Hippocampal formation (tissue), 2 donors: ENCODE data around the gene EEF1A2.
"Not testable (repeated sequence)": the region's sequence is repeated elsewhere in the genome, so short reads cannot be mapped to it uniquely, and the experiment has no call there.

Experiments used
- DNase-seq, 2 donors: peaks; one replicate each; lab custom pipeline; 2025; lab: John Stamatoyannopoulos, UW

Gene EEF1A2

DNA sequence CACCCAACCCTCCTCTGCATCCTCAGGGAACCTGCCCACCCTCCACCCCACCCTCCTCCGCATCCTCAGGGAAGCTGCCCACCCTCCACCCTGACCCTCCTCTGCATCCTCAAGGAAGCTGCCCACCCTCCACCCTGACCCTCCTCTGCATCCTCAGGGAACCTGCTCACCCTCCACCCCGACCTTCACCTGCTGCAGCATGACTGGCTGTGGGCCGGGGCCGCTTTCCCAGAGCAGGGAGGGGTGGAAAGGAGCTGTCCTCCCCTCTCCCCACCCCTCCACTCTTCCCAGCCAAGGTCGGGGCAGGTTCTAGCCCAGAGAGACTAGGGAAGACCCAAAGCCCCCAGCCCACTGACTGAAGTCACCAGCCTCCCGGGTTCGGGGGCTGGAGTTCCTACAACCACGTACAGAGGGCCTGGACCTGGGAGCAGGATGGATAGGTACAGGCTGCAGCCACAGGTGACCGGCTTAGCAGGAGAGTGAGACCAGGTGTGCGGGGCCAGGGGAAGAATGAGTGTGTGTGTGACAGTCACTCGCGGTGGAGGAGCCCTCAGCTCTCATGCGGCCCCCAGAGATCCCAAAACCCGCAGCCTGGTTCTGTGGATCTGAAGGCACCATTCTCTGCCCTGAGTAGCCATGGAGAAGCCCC, 11.6 kb downstream of the EEF1A2 start:
- no peak for DNase-seq

DNA sequence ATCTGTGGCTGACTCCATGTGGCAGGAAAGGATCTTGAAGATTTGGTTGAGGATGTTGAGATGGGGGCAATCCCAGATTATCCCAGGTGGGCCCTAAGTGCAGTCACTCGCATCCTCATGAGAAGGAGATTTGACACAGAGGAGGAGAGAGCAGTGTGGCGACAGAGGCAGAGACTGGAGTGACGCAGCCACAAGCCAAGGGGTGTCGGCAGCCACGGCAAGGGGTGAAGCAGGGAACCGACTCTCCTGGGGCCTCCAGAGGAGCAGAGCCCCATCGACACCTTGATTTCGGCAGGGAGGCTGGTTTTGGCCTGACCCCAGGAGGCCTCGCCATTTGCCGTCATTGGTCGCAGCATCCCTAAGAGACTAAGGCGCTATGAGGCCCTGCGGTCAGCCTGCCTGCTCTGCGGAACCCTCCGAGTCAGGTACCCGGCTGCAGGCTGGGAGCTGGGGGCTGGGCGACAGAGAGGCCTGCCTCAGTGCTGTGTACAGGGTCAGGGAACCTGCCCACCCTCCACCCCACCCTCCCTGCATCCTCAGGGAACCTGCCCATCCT, 12.5 kb downstream of the EEF1A2 start:
- DNase-seq, result no peak

DNA sequence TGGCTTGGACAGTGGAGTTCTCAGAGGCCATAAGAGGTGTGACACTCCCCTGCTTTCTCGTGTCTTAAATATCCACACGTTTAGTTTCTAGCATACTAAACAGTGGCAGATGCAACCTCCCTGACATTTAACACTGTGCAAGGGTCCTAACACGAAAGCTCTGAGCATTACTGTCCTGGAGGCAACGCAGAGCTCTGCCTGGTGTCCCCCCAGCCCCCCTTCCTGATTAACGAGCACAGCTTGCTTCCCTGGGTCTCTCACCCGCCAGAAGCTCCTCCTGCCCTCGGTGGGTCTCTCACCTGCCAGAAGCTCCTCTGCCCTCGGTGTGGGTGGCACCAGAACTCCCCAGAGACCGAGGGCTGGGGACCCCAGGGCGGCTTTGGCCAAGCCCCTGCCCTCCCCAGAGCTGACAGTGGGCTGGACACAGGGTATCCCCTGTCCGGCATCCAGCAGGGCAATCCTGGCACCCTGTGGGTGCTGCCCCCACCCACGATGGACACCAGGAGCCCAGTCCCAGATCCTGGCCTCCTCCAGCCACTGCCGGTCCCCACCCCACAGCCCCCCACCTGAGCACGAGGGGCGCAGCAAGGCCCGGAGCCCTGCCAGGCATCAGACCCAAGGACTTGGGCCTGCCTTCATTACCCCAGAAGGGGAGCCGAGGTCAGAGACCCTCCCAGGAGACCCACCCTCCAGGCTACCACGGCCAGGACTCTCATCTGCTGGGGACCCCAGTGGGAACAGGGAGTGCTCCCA, 14.1 kb downstream of the EEF1A2 start:
- no peak for DNase-seq

DNA sequence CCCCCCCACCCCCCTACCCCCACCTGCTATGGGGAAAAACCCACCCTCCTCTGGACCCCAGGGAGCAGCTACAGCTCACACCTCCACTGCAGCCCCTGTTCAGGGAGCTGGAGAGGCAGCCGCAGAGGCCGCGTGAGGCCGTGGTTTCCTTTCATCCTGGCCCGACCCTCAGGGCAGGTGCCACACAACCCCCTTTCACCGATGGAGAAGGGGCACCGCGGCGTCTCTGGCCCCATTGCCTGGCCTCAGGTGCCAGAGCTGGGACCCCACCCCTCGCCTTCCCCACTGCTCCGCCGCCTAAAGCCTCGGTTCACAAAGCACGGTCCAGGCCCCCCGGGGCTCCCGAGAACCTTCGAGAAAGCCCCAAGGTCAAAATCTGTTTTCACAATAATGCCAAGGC, 14.6 kb downstream of the EEF1A2 start:
- DNase-seq, result no peak

DNA sequence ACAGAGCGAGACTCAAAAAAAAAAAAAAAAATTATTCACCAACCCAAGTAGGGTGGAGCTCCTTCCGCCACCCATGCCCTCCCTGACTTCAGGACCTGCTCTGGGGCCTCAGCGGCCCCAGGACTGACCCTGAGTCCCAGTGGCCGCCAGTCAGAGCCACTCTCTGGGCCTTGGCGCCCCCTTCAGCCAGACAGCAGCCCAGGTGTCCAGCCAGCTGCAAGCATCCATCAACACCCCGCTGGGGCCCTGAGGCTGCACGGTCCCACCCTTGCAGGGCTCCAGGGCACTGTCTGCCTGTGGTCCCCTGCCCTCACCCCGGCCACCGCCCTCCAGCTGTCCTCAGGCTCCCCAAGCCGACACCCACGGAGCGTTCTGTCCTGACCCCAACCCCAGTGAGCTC, 15.0 kb downstream of the EEF1A2 start:
- no peak for DNase-seq

DNA sequence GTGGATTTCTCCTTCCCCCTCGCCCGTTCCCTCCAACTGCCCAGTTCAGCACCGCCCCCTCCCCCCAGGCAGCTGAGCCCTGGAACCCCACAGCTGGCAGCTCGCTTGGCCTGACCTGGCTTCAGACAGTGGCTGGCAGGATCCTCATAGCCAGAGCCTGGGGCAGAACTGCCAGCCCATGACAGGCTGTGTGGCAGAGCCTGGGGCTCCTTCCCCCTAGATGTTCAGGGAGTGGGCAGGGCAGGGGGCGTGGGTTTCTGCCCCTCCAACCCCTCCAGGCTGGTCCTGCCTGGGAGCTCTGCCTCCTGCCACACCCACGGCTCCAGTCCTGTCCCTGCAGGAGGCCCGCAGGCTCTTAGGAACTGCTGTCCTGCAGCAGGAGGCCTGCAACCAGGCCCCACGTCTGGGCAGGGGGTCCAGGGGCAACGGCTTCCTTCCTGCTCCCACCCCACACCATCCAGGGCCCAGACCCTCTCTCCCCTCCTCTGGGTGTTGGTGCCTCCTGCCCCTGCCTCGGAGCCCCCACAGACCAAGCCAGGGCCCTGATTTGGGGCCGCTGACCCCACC, 16.8 kb downstream of the EEF1A2 start:
- DNase-seq, result no peak

DNA sequence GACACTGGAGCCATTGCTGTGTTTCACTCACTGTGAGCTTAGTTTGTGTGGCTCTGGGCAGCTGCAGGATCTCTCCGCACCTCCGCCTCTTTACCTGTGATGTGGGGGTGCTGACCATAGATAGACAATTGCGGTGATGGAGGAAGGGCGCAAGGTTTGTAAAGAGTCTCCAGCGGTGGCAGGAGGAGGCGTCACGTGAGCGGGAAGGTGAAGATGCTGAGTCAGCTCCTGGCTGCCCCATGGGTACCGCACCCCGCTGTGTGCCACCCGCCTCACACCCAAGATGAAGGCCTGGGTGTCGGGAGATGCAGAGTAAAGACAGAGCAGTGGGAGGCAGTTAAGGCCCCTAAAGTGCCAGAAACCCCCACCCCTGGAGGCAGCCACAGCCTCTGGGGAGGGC, 17.4 kb downstream of the EEF1A2 start:
- no peak for DNase-seq

DNA sequence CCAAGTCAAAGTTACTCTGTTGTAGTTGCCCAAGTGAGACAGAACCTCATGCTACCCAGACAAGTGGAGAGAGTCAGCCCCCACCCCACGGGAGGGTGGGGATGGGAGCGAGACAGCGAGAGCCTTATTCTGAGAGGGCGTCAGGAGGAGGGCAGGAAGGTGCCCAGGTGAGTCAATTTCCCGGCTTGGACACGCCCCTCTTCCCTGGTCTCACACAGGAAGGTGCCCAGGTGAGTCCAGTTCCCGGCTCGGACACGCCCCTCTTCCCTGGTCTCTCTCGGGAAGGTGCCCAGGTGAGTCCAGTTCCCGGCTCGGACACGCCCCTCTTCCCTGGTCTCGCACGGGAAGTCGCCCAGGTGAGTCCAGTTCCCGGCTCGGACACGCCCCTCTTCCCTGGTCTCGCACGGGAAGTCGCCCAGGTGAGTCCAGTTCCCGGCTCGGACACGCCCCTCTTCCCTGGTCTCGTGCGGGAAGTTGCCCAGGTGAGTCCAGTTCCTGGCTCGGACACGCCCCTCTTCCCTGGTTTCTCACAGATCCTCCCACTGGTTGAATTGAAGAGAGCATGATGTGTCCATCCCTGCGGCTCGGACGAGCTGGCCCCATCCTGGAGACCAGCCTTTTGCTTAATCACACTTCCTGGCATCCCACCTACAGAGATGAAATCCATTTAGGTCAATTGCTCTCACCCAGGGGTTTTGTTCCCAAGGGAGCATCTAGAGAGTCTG, 19.0 kb downstream of the EEF1A2 start:
- not testable (repeated sequence) for DNase-seq

DNA sequence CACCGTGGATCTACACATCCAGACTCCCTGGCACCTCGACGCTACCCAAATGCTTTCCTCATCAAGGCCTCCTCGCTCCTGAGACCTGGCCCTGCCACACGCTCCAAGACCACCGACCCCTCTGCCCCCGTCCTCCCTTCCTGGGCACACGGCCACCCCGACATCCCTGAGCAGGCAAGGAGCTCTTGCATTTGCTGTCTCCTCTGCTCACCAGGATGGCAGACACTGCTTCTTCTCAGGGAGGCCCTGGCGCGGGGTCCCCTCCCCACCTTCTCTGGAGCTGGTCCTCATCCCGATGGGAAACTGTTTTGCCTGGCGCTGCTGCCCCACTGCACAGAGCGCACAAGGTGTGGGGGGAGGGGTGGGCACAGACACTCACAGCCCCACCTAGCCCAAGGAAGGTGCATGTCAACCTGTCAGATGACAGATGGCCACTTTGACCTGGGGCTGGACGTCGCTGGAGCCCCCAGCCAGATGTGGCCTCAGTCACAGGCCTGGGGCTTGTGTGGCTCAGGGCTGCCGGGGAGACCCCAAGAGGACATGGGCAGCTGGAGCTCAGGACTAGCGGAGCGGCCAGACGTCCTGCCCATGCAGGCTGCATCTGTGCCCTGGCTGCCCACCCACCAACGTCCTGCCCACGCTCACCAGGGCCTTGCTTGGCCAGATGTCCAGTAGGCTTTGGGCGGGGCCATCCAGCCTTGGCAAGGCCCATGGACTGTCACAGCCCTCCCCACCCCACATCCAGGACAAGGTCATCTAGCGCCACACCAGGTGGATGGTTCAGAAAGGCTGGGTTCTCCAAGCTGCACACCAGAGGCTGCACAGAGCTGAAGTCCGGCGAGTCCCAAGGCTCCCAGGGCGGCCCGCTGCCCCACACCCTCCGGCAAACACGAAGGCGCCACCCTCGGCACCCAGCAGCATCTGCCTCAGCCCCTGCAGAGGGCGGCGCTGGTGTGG, 20.3 kb downstream of the EEF1A2 start:
- no peak for DNase-seq

DNA sequence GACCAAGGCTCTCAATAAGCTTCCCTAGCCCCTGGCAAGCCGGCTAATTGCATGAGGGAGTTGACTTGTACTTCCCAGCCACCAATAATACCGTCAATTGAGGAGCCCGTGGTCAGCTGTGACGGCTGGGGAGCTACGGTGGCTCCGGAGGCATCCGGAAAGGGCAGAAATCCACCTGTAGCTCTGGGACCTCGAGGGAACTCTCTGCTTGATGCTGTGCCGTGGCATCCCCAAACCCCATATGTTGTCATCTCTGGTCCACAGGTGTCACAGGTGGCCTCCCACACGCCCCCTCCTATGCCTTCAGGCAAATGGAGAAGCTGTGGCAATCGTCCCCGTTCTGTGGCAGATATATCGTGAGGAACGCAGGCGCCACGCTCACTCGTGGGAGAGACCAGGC, 20.9 kb downstream of the EEF1A2 start:
- no peak for DNase-seq

DNA sequence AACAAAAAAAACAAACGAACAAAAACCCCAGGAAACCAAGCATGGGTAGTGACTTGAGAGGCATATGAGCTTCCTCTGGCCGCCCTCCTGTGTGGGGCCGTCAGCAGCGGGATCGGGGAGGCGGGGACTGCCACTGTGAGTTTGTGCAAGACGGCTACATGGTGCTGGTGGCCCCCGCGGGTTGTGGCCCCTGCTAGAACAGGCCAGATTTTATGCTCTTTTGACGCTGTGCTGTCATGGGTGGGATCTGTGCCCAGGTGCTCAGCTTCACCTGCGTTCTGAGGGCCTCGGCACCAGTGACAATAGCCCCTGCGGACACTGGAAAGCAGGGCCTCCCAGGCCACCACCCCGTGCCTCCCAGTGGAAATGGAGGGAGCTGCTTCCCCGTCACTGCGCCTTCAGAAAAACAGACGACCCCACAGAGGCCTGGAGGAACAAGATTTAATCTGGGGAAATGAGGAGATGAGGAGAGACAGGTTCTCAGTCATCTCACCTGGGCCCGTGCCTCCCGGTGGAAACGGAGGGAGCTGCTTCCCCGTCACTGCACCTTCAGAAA, 21.7 kb downstream of the EEF1A2 start:
- DNase-seq, result no peak

DNA sequence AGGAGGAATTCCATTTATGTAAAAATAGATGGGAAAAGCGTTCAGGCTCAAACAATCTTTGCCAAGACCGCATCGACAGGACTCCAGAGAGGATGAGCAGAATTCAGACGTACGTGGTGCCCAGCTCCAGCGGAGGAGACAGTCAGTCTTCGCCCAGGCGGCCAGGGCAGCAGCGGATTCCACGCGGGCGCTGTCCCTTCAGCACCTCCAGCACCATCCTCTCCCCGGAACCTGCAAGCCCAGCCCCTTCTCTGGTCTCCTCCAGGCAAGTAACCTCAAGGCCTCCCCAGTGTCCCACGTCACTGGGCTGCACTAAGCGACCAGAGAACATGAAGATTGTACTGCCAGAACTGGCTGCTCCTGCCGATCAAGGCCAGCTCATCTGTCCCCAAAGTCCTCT, 23.7 kb downstream of the EEF1A2 start:
- DNase-seq, result no peak

DNA sequence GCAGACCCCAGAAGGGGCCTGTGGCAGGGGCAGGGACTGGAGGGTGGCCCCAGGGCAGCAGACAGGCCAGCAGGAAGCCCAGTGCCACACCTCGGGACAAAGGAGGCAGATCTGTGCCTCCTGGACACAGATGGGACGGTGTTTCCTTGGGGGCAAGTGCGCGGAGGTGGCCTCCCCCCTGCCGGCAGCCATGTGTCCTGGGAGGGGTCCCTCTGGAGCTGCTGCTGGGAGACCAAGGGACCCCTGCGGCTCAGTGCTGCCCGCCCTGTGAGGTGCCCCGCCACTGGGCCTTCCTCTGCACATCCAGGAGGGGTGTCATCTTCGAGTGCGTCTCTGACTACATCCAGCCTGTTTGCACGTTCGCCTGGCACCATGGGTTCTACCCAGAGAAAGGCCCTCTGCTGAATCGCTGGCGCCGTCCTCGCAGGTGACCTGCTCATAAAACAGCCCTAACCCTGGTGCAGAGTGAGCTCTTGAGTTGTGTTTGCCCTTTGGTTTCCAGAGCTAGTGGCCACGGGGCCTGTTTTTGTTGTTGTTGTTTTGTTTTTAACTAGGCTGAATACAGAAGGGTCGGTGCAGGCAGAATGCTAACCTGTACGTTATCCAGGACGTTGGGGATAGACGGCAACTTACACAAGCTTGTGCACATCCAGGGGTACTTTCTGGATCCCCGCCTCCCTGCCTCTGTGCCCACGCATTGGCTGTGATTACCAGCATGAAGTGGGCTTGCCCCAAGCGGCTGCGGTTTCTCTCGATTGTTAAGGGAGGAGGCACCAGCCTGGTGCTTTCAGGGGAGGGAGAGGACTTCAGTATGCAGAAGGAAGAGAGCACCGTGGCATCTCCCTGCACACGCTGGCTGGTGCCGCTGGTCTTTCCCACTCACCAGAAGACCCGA, 25.1 kb downstream of the EEF1A2 start:
- no peak for DNase-seq

DNA sequence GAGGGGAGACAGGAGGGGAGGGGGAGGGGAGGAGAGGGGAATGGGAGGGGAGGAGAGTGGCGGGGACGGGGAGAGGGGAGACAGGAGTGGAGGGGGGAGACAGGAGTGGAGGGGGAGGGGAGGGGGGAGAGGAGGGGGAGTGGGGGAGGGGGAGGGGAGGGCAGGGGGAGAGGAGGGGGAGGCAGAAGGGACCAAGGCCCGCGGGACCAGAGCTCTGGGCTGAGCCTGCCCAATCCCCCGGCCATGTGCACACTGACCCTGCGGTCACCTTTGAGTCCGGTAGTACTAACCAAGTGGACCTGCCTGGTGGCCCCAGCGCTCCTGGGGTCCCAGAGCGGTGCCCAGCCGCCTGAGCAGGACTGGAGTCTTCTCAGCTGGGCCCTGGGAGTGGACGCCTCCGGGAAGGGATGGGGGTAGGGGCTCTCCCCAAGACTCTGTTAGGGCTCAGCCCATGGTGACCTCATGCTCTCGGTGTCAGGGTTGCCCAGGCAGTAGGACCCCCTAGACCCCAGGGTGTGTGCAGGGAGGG, 26.0 kb downstream of the EEF1A2 start:
- DNase-seq, result no peak

DNA sequence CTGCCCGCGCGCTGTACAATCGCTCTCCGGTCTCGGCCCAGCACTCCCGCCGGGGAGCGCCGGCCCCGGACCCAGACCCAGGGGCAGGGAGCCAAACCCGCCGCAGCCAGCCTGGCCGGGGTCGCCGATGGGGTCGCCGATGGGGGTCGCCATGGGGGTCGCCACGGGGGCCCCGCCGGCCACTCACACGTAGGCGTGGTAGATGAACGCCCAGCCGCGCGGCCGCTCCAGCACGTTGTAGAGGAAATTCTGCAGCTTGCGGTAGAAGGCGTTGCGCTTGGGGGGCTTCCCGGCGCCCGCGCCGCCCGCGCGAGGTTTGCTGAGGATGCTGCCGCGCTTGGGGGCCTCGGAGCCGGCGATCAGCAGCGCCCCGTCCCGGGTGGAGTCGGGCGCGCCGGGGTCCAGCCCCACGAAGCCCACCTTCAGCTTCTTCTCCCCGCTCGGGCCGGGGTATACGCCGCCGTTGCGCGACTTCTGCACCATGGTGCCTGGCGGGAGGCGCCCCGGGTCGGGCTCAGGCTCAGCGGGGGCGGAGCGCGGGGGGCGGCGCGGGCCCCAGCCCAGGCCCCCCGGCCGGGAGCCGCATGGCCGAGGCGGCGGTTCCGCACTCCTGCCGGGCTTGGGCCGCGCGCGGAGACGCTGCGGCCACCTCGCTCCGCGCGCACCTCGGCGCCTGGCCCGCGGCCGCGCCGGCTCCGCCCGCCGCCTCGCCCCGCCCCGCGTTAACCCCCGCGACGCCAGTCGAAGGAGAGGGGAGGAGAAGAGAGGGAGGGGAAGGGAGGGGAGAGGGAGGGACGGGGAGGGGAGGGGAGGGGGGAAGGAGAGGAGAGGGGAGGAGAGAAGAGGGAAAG, 26.7 kb downstream of the EEF1A2 start, which contains the start of gene KCNQ2:
Gene KCNQ2 (minus strand): TSS at position 675 of the 851 bp plus-strand sequence. CDS start 192 bp downstream, at position 483.
- no peak for DNase-seq

DNA sequence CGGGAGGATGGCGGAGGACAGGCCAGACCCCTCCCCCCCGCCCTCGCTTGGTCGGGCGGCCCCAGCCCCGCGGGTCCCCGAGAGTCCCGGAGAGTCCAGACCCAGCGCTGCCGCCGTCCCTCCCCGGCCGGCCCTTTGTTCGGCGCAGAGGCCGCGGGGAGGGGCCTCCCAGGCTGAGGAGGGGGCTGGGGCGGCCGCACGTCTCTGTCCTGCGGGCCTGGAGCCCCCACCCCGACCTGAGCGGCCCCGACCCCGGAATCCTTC, 27.2 kb downstream of the EEF1A2 start:
- no peak for DNase-seq

DNA sequence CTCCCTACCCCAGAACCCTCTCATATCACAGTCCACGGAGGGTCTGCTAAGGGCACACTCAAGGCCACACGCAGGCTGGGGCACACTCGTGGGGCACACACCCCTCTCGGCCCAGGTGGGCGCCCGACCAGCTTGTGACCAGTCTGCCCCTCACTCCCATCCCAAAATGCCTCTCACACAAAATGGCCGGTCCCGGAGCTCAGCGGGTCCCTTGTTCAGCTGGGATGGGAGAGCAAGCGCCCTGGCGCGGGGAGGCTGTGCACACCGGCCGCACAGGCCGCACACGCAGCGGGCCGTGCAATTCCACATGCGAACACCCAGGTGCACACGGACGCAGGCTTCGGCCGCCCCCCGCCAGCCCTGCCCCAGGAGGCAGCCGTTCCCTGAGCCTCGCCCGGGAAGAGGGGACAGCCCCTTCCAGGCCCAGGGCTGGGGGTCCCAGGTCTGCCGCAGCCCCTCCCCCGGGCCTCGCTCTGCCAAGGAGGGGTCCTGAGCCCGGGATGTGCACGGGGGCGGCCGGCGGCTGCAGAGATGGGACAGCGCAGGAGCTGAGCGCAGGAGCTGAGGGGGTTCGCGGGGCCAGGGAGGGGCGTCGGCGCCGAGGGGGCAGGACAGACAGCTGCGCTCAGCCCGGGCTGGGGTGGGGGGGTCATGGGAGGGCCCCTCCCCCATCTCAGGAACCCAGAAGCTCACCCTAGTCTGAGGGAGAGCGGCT, 27.7 kb downstream of the EEF1A2 start:
- no peak for DNase-seq

DNA sequence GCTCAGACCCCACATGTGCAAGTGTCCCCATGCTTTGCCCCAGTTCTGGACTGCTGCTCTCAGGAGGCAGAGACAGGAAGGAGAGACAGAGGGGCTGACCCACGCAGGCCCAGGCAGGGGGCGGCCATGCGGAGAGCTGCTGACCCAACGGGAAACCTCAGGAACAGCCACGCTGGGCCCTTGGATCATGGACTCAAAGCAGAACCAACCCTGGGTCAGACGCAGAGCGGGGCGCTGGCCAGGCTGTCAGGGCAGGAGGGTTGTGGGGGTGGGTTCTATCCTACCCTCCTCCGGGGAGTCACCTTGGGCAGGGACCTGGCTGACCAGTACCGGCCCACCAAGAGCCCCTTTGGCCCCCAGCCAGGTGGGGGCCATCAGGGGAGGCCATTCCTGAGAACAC, 28.5 kb downstream of the EEF1A2 start:
- no peak for DNase-seq
